IPS DF 4.7 (cell line): ENCODE measurements around the gene UQCR11.
"Not testable (repeated sequence)": the region's sequence is repeated elsewhere in the genome, so short reads cannot be mapped to it uniquely, and the experiment has no call there.

Source experiments
- DNase-seq: peaks from one replicate; pipeline ENCODE4 v3.0.0-alpha.2; 2013; ENCODE audit warnings: low spot score; ENCODE audit errors: extremely low read depth

The UQCR11 gene

DNA sequence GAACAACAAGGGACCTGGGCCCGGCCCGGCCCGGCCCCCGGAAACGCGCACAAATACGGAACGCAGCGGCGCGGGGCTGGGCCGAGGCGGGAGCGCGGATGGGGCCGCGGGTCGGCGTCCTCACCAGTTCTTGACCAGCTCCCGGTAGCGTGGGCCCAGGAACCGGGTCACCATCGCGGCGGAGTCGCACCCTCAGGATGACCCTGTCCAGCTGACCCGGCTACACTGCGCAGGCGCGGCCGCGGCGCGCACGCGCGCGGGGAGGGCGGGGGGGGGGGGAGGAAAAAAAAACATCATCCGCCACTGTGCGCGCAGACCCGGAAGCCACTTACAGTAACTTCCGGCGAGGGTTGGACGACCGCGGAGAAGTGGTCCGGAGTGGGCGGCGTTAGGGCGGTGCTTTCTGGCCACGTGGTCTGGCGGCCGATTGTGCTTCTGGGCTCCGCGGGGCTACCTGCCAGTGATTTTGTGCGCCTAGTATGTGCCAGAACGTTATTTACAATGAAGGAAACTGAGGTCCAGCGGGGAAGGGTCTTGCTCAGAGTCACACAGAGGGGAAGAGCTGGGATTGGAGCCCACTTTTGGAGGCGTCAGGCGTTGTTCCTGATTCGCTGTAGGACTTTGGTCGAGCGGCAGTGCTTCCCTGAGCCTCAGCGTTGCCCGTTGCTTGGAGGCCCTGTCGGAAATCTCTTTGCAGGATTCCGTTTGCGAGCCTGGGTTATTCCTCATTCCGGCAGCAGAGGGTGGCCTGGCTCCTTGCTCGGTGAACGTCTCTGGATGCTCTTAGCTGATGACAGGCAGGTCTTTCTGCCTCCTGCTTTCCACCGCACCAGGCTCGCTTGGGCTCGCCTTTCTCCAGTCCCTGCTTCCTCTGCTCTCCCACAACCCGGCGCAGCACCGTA lies at the start of gene UQCR11:
UQCR11 (minus strand) TSS at position 227 of the 902 bp plus-strand sequence; CDS start at position 174, 53 bp downstream.
- DNase-seq, result no peak

DNA sequence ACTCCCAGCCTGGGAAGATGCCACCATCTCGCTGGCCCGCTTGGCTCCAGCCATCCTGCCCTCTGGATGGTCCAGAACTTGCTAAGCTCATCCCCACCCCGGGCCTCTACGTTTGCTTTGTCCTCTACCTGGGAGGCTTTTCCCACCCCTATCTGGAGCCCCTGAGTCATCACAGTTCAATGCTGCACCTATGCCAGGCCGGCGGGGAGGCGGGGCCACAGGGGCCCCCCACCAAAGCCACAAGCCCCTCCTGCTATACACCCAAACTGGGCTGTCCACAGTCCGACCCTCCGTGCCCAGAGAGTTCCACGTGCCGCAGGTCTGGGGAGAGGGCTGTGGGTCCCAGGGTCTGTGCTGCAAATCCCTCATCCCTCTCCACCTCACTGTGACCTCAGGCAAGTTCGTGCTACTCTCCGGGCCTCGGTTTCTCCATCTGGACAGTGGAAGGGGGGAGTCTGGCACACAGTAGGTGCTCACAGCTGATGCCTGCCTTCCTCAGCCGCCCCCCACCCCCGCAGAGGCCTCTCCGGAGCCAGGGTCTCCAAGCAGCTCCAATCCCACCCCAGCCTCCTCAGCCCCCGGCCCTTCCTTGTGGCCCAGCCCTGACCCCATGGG lies 49.0 kb upstream of the UQCR11 start:
- no peak for DNase-seq

DNA sequence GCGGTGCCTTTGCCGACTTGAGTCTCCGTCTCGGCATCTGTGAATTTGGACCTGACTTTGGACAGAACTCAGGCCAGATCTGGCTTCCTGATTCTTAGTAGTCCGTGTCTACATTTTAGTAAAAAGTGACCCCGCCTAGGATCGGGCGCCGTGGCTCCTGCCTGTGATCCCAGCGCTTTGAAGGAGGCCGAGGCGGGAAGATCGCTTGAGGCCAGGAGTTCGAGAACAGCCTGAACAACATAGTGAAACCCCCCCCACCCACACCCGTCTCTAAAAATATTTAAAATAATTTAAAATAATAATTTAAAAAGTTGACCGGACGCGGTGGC lies 48.0 kb upstream of the UQCR11 start:
- DNase-seq, result no peak

DNA sequence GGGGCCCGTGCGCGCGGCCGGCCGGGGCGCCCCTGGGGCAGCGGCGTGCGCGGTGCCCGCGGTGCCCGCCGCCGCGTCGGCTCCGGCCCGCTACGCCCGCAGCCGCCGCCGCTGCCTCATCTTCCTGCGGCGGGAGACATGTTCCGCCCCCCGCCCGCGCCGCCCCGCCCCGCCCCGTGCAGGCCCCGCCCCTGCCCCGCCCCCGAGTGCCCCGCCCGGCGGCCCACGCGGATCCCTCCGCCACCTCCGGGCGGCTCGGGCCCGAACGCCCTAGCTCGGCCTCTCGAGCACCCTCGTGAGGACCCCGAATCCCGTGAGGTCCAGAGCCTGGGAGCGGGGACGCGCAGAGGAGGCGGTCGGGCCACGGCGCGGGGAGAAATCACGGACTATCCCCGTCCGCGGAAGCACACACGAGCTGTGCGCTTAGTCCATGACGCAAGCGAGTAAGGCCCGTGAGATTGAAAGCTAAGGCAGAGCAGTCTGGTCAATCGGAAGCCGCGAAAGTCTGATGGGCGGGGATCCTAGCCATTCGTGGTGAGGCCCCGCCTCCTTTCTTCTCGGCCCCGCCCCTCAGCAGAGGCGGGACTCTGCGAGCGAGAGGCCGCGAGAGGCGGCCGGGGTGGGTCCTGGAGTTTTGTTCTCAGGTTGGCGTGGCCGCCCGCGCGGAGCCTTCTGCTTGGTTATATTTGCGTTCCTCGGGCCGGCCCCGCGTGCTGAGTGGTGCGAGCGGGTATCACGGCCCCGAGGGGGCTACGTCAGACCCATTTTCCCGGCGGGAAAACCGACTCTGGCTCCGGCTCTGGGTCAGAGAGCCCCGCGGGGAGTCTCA lies 47.4 kb upstream of the UQCR11 start, which contains the start of gene TCF3:
TCF3 (minus strand) TSS at position 145 of the 829 bp plus-strand sequence. CDS start 2,367 bp downstream, outside the sequence.
- peak; percentile 89 for DNase-seq

DNA sequence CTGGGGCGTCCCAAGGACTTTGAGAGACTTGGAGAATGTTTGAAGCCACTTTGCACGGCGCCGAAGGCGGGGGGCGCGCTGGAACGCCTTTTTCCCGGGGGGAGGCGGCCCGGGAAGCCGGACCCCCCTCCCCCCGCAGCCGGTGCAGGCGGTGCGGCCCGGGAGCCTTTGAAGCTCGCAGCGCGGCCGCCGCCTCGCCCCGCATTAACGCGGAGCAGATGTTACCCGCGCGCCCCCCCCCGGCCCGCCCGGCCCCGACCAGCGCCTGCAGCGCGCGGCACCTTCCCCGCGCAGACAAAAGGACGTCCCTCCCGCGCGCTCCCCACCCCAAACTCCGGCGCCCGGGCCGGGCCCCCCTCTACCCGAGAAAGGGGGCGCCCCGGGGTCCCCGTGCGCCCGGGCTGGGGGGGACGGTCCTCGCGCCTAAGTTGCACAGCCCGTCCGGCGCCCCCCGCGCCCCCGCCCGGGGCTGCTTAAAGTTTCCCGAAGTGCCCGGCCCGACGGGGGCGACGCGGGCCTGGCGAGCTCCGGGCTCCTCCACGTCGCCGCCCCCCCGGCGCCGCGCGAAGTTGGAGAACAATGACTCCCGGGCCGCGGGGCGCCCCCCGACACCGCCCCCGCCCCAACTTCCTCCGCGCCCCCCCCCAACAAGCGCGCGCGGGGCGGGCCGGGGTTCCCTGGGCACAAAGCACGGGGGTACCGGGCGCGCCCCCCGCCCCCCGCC lies 46.5 kb upstream of the UQCR11 start:
- DNase-seq, result no peak

DNA sequence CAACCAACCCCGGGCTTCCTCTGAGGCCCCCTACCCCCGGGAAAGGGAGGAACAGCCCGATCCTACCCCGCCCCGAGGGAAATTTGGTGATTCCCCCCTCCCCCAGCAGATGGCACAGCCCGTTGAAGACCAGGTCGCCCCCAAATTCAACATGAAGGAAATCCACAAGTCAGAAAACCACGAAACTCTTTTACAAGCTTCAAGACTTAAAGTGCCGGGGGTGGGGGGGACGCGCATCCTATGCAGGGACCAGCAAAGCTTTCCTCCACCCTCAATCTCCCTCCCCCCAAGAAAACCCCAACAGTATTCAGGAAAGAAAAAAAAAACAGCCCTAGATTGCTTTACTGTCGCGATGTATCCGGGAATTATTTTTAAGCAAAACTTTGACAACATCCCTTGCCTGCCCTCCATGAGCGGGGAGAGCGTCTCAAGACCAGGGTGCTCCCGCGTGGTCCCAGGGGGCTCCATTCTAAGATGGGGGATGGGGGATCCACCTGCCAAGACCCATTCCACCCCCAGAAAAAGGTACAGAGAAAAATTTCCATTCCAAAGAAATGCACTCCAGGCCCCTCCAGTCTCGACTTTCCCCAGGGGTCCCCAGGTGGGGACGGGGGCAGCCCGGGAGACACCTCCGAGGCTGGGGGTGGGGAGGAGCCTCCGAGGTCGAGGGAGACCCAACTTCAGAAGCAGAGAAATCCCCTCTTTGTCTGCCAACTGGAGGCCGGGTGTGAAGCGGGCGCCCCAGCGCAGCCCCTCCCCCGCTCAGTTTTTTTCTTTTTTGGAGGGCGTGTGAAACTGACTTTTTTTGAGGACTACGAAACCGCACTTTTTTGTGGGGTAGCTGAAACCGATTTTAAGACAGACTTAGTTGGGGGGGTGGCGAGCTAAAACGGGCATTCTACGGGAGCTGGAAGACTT lies 45.6 kb upstream of the UQCR11 start:
- no peak for DNase-seq

DNA sequence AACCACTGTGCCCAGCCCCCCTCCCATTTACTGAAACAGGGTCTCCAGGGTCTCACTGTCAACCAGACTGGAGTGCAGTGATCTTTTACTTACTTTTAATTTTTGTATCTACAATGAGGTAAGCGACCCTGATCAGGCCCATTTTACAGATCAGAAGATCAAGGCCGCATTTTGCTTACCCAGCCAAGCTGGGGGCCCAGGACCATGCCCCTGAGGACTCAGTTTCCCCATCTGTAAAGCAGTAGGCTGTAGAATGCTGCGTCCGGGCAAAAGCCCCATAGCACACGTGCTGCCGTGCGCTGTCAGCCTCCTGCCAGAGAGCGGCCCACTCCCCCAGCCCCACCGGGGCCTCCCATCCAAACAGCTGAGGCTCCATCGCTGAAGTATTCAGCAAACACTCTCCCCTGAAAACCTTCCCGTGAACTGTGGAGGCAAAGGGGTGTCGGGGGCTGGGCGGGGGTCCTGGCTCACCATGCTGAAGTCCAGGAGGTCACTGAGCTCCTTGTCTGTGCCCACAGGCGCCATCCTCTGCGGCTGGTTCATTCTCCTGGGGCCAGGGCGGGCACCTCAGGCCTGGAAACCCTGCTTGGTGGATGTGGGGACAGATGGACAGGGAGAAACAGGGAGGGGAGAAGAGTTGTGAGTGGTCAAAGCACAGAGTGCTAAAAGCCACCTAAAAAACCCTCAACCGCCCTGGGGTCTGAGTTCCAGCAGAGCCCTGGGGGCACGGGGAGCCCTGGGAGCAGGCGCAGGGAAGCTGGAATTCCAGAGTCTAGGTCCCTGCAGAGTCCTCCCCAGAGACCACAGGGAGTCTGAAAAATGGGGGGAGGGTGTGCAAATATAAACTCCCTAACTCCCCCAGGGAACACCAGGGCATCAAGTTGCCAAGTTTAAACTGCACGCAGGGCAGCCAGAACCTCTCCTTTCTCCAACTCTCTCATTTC lies 44.7 kb upstream of the UQCR11 start:
- no peak for DNase-seq

DNA sequence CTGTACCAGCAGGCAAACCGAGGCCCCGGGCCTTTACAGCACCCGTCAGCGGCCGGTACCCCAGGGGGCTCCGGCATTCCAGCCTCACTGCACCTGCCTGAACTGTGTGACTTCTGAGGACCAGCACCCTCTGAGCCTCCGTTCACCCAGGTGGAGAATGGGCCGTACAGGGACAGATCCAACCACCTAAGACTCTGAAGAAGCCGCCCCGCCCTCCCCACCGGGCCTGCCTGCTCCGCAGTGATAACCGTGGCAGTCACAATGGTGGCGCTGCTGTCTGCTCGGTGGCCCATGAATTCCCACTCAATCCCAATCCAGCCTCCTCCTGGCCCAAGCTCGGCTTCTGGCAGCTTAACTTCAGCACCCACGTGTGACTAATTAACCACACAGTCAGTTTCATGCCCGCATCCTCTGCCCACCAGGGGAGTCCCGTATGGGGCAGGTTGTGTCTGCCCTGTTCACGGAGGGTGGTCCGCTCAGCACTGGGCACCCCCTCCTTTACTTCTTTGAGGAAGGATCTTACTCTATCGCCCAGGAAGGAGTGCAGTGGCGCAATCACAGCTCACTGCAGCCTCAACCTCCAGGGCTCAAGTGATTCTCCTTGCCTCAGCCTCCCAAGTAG lies 43.8 kb upstream of the UQCR11 start:
- no peak for DNase-seq

DNA sequence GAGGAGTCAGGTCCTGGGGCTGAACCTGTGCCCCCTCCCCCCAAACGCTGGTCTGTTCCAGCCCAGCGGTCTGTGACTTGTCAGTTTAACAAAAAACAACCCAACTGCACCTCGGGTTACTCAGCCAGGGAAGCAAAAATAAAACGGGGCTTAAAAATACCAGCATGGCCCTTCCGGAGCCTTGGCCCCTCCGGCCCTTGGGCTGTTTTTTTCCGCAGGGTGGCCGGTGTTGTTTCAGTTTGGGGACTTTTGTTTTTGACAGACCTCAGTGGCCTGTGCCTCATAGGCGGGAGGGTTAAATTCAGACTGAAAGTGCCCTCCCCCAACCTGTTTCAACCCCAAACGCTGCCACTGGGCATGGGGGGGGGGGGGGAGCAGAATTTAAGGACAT lies 43.2 kb upstream of the UQCR11 start:
- no peak for DNase-seq

DNA sequence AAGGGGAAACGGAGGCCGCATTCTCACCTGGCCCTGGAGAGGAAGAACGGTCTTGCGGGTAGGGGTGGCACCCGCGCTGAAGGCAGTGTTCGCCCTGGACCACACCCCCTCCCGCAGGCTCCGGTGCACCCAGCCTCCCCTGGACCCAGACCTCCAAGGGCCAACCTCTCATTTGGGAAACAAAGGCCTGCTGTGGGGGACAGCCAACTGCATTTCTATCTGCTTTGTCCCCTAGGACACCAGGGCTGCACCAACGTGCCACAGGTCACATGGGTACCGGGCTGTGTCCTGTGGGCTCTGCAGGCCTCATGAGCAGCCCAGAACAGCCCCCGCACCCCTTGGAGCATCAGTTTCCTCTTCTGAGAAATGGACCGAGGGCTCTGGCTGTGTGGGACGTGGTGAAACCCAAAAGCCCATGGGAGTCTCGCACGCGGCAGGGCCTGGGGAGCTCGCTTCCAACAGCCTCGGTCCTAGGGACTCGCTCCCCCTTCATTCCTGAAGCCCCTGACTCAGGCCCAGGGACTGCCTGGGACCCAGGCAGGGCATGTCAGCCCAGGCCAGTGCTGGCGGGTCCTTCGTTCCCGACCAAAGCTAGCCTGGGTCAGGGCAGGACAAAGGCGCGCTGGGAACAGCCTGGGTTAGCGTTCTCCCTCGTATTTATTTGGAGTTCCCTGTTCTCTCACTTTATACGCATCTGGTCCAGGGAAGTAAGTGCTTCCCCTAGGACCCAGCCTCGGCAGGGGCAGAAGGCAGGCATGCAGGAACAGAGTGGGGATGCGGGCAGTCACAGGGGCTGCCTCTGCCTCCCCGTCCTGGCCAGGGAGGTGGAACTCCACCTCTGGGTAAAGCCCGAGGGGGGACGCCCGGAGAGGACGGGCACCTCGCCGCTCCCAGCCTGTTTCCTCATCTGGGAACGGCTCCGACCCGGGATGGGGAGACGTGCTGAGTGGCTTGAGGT lies 42.5 kb upstream of the UQCR11 start:
- no peak for DNase-seq

DNA sequence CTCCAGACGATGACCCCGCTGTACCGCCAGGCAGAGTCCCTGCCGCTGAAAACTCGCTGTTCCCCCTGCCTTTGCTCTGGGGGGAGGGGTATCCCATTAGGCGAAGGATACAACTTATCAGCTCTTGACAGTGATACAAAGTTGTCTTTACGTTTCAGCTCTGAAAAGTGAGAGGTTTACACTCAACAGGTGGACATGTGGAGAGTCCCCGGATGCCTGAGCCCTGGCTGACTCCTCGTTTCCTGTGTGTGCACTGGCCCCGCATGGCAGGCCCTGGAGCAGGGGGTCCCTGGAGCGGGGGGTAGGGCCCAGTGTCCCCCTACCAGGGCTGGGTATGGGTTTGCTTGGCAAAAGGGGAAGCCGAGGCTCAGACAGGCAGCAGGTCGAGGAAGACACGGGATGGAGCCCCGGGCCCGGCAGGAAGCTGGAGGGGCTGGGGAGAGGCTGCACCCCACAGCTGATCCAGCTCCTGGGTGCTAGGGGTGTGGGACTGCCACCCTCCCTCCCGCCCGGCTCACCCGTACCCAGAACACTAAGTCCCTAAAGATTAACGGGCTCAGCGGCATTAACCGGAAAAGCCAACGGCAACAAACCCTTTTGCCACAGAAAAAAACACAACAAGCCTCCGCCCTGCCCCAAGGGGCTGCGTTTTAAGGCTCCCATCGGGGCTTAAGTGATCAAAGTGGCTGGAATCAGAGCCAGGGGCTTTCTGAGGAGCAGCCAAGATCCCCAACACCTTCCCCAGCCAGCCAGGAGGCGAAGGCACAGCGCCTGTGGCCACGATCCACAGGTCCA lies 41.6 kb upstream of the UQCR11 start:
- DNase-seq, result no peak

DNA sequence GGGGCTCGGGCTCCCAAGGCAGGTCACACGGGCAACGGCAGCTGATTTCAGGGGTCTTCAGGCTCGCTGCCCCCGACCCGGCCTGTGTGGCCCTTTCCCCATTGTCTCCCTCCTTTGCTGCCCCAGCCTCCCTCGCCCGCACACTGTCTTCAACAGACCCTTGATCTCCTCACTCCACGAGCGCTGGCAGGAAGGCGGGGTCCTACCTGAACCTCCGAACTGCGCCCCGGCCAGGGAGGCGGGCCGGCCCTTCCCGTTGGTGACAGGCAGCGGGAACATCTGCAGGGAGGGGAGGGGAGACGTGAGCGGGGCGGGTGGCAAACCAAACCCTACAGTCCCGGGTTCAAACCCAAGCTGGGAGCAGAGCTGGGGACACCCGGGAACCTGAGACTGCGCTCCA lies 40.9 kb upstream of the UQCR11 start:
- DNase-seq, result no peak

DNA sequence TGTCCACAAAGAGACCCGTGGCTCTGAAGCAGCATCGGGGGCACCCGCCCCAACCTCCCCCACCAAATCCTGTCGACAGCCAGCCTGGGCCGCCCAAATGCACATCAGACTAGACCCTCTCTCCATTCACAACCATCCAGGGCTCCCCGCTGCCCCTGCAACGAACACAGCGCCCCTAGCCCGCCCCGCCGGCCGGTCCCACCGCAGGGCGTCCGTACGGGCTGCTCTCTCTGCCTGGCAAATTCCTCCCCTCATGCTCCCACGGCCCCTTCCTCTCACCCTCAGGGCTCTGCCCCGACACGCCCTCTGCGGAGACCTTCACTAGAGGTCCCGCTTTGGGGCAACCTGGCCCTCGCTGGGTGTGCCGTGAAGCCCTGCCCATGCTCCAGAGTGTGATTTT lies 40.0 kb upstream of the UQCR11 start:
- no peak for DNase-seq

DNA sequence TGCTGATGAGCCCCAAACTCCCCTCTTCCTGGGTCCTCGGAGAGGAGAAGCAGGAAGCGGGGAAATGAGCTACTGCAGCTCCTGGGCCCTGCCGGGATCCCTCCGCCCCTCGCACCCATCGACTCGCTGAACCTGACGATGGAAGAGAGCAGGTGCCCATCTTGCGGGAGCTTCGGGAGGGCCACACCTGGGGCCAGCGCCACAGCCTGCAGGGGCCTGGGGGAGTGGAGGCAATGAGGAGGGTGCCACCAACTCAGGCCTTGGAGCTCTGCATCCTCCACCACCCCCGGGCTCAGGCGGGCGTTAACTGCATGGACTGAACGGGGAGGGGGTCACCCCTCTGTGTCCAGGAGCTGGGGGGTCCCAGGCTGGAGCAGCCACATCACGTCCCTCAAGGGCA lies 38.8 kb upstream of the UQCR11 start:
- DNase-seq, result no peak

DNA sequence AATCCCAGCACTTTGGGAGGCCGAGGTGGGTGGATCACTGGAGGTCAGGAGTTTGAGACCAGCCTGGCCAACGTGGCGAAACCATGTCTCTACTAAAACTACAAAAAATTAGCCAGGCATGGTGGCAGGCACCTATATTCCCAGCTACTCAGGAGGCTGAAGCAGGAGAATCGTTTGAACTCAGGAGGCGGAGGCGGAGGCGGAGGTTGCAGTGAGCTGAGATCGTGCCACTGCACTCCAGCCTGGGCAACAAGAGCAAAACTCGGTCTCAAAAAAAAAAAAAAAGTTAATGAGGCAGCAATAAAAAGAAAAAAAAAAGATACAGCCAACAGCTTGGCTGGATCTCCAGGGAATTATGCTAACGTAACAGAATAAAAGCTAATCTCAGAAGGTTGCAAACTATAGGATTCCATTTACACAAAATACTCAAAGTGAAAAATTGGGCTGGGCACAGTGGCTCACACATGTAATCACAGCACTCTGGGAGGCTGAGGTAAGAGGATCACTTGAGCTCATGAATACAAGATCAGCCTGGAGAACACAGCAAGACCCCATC lies 35.7 kb upstream of the UQCR11 start:
- DNase-seq, result not testable (repeated sequence)
